ENCODE results near the gene FCN1.

DNA sequence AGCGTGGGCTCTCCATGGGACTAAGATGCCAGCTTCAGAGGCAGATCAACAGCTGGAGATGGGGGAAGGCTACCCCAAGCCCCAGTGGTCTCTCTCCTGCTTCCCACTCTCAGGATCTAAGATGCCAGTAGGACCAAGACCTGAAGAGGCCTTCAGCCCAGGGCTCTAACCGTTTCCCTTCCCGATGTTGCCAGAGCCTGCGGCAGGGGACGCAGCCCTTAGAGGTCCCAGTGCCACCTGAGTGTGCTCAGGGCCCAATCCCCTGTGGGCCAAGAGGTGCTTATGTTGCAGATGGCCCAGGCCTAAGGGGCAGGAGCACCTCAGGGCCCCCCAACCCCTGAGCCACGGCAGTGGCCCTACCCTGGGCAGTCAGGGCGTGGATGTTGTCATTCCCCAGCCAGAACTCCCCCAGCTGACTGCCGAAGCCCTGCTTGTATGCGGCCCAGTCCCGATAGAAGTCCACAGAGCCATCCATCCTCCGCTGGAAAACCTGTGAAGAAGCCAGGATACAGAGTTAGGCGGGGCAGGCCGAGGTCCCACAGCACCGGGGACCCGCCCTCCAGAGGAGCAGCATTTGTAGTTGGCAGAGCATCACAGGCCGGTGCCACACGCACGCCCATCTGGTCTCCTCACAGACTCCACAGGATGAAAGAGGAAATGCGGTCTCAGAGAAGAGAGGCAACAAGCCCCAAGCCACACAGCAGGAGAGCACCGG, 5.4 kb downstream of the FCN1 start:
- TF ChIP-seq, protein P1, sequence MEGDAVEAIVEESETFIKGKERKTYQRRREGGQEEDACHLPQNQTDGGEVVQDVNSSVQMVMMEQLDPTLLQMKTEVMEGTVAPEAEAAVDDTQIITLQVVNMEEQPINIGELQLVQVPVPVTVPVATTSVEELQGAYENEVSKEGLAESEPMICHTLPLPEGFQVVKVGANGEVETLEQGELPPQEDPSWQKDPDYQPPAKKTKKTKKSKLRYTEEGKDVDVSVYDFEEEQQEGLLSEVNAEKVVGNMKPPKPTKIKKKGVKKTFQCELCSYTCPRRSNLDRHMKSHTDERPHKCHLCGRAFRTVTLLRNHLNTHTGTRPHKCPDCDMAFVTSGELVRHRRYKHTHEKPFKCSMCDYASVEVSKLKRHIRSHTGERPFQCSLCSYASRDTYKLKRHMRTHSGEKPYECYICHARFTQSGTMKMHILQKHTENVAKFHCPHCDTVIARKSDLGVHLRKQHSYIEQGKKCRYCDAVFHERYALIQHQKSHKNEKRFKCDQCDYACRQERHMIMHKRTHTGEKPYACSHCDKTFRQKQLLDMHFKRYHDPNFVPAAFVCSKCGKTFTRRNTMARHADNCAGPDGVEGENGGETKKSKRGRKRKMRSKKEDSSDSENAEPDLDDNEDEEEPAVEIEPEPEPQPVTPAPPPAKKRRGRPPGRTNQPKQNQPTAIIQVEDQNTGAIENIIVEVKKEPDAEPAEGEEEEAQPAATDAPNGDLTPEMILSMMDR (IDR thresholded peaks at IDR 0.05; ENCODE audit: low read depth, low read length): no peak
- TF ChIP-seq, protein P2, sequence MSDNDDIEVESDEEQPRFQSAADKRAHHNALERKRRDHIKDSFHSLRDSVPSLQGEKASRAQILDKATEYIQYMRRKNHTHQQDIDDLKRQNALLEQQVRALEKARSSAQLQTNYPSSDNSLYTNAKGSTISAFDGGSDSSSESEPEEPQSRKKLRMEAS (IDR thresholded peaks at IDR 0.05; ENCODE audit: low read depth, low read length): no peak
- TF ChIP-seq POLR2A (IDR thresholded peaks at IDR 0.05; ENCODE audit: extremely low read depth, insufficient read length) (no peak), MYC (IDR thresholded peaks at IDR 0.05; ENCODE audit: low read depth, low read length) (no peak)

All from NB4 (cell line).